ENCODE measurements around the gene ODAD2.

DNA sequence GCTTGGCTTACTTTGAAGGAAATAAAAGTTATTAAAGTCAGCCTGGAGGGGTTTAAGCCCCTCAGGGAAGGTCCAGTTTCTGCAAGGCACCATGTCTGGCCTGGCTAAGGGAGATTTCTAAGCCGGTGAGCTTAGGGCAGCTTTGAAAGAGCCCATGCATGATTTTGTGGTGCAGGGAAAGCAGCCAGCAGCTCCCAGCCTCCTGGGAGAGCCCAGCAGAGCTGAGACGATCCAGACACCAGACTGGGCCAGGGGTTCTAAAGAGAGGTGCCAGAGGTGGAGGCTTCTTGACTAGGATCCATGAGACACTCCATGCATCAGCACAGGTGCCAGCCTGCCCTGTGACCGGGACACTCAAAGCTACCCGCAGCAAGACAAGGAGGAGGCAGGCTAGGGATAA lies 193.7 kb downstream of the ODAD2 start:
- TF ChIP-seq, protein P1, sequence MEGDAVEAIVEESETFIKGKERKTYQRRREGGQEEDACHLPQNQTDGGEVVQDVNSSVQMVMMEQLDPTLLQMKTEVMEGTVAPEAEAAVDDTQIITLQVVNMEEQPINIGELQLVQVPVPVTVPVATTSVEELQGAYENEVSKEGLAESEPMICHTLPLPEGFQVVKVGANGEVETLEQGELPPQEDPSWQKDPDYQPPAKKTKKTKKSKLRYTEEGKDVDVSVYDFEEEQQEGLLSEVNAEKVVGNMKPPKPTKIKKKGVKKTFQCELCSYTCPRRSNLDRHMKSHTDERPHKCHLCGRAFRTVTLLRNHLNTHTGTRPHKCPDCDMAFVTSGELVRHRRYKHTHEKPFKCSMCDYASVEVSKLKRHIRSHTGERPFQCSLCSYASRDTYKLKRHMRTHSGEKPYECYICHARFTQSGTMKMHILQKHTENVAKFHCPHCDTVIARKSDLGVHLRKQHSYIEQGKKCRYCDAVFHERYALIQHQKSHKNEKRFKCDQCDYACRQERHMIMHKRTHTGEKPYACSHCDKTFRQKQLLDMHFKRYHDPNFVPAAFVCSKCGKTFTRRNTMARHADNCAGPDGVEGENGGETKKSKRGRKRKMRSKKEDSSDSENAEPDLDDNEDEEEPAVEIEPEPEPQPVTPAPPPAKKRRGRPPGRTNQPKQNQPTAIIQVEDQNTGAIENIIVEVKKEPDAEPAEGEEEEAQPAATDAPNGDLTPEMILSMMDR (IDR thresholded peaks at IDR 0.05; ENCODE audit: low read length), result no peak
- TF ChIP-seq EZH2phosphoT487 (IDR thresholded peaks at IDR 0.05; ENCODE audit: low read length), result no peak
